ENCODE results near the gene GOLGA2. TPM values are rescaled to one million over a fixed set of nuclear protein-coding genes. Genes with fewer than 3 reads are reported as not detected.
A peak's percentile ranks its signal among the peaks of the same experiment; 100 is the strongest.

Gene GOLGA2
- total and polyA plus RNA-seq, 2 of the 4 experiments (the other 2 are of a cell fraction) = 118 to 146 TPM

GRCh38 chr9:128242828-128243214 is 33.0 kb downstream of the GOLGA2 start:
- H2BK15ac ChIP-seq (ENCODE audit: low read depth, low read length) = no peak overlapping the region
- no peak overlapping the region; the same call in 1 of the 2 replicates for H3K18ac ChIP-seq (ENCODE audit: low read depth, low read length)
- DNase-seq = no peak
- H3K4me2 ChIP-seq (ENCODE audit: low read depth, low read length) = no peak overlapping the region; the same call in 1 of the 2 replicates
- H4K20me1 ChIP-seq (ENCODE audit: insufficient read depth, low read length) = no peaks in the 10 kb centered on the region
- H3K79me1 ChIP-seq (ENCODE audit: low read depth in 1 of 2, low read length in 2 of 2) = peaks cover 0 to 15% of the 10 kb centered on the region in 2 experiments; a peak in 2 of 4 replicates
- H4K8ac ChIP-seq (ENCODE audit: low read depth in 2 of 2, low read length in 2 of 2) = no peak overlapping the region
- no peak overlapping the region for H4K5ac ChIP-seq (ENCODE audit: low read depth, low read length)
- in situ Hi-C loops (cut with MboI; ENCODE audit: low sequenced_read_pairs) = no loop called here
- no peak overlapping the region for H3K4me3 ChIP-seq (ENCODE audit: insufficient read depth, low read depth, low read length)
- no peak overlapping the region for H4K91ac ChIP-seq (ENCODE audit: insufficient read depth, low read depth, low read length)
- H3K9ac ChIP-seq (ENCODE audit: low read depth, low read length) = no peak overlapping the region
- H3K36me3 ChIP-seq (ENCODE audit: control insufficient read depth, insufficient read depth, low read length) = no peaks in the 10 kb centered on the region
- no peak overlapping the region for H3K14ac ChIP-seq (replicated peaks; ENCODE audit: low read depth, low read length)
- intact Hi-C loops (cut with micrococcal nuclease) = no loop called here
- no peaks in the 10 kb centered on the region for H3K9me3 ChIP-seq (ENCODE audit: control insufficient read depth, insufficient read depth, low read length)
- ATAC-seq (ENCODE audit: low read depth) = no peak
- no peak overlapping the region for H3K23ac ChIP-seq (ENCODE audit: low read depth, low read length)
- H2BK5ac ChIP-seq (ENCODE audit: low read depth, low read length, poor library complexity, severe bottlenecking) = no peak overlapping the region
- BruUV-seq (replicated peaks) = no TSS peak
- H3K56ac ChIP-seq (ENCODE audit: extremely low read depth, insufficient read depth, low read length) = no peak overlapping the region
- H3K27me3 ChIP-seq (ENCODE audit: control insufficient read depth, insufficient read depth, low read length) = no peaks in the 10 kb centered on the region
- H3K4me1 ChIP-seq (ENCODE audit: control insufficient read depth, insufficient read depth, low read length) = peaks cover 26% of the 10 kb centered on the region
- peaks cover 23% of the 10 kb centered on the region for H3K9me1 ChIP-seq (ENCODE audit: insufficient read depth, low read length)
- no peak overlapping the region for H2AK9ac ChIP-seq (replicated peaks; ENCODE audit: low read depth, low read length, poor library complexity)
- dilution Hi-C loops (cut with HindIII; ENCODE audit: low sequenced_read_pairs, unreplicated experiment) = no loop called here
- no peak overlapping the region for H3K27ac ChIP-seq (ENCODE audit: insufficient read depth, low read length)
- H2BK20ac ChIP-seq (ENCODE audit: low read depth, low read length) = no peak overlapping the region
- no peak overlapping the region for H3K4ac ChIP-seq (ENCODE audit: low read depth, low read length)
- ChIA-PET CTCF (no interaction called here), POLR2A (ENCODE audit: unreplicated experiment) (no interaction called here)
- H2BK120ac ChIP-seq (ENCODE audit: low read depth, low read length) = no peak overlapping the region
- no CpG with 5 or more reads among the region's 7 CpGs for WGBS, 2 experiments (ENCODE audit: extremely low coverage in 2 of 2, insufficient read length in 1 of 2)
- TF ChIP-seq MAZ (IDR thresholded peaks at IDR 0.05; ENCODE audit: borderline replicate concordance, low read depth, low read length) (no peak), POLR2A (IDR thresholded peaks at IDR 0.05; ENCODE audit: low read depth, low read length) (no peak), RCOR1 (IDR thresholded peaks at IDR 0.05; ENCODE audit: insufficient replicate concordance, low read length) (no peak), USF2 (IDR thresholded peaks at IDR 0.05; ENCODE audit: low read depth, low read length) (no peak), MAFK (IDR thresholded peaks at IDR 0.05; ENCODE audit: low read depth, low read length) (no peak), RAD21 (IDR thresholded peaks at IDR 0.05; ENCODE audit: low read length) (no peak), RFX5 (IDR thresholded peaks at IDR 0.05; ENCODE audit: low read depth, low read length) (no peak), CTCF (conservative IDR thresholded peaks at IDR 0.05; ENCODE audit: low read depth, low read length) (no peak), SMC3 (IDR thresholded peaks at IDR 0.05; ENCODE audit: low read depth, low read length) (no peak), MXI1 (IDR thresholded peaks at IDR 0.05; ENCODE audit: borderline replicate concordance, low read depth, low read length) (no peak)
- H2AK5ac ChIP-seq (ENCODE audit: low read depth, low read length) = no peak overlapping the region
- peak overlapping the region; percentile 5 for H2AFZ ChIP-seq (replicated peaks; ENCODE audit: low read length, poor library complexity)
